Measurements from ENCODE around the gene SDK2. TPM values are rescaled to one million over a fixed set of nuclear protein-coding genes. Genes with fewer than 3 reads are reported as not detected.

Gene SDK2
- total and polyA plus RNA-seq, 2 donors from 2014 or later = 0.37 to 2.4 TPM

DNA sequence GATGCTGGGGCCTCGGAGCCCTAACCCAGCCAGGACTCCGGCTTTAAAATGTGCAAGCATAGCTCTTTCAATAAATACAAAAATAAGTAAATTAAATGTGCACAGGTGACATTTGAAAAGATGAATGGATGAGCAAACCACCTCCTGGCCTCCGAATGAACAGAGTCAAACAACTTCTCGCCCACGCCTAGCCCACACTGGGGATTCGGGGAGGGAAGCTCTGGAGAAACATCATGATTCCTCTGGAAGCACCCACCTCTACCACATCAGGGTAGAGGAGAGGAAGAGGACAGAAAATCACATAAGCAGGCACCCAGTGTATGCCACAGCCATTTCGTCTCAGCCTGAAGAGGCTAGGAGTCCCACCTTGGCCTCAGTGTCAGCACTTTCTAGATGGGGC, 105.8 kb downstream of the SDK2 start:
- intact Hi-C loops (cut with DNase I) = no loop called here
- FAIRE-seq = no peak
- no peak overlapping the region for H3K9ac ChIP-seq (ENCODE audit: low read length in 3 of 3)

DNA sequence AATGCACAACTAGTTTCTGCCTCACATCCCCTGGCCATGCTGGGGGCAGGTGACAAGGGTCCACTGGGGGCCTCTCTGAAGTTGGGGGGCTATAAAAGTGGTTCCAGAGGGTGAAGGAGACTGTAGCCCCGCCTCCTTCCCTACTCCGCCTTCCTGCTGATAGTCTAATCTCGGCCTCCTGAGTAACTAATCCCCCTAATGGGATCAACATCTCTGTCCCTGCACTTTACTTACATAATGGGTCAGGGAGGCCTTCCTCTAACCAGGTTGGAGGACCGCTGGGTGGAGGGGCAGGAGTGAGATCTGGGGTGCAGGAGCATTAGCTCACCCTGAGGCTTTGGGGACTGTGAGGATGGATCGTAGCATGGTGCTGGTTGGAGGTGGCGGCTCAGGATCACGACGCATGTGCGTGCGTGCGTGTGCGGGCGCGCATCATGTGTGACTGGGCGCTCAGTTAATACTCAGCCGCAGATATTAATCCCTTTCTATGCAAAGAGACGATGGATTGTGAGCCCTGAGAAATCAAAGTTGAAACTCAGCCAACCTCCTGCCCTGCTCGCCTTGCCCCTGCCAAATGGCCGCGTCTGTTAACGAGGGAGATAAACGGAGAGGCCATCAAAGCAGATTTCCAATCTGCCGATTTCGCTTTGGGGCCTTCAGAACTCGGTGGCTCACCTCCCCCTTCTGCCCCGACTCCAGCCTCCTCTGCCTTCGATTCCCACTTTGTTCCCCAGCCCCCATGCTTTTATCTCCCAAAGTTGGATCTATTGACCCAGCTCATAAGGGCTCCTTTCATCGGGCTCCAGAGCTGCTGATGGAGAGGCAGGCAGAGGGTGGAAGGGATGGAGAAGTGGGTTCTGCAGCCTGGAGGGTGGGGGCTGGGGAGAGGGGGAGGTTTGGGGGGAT, 107.3 kb downstream of the SDK2 start:
- no peak for FAIRE-seq
- Histone ChIP-seq H3K9me3 (ENCODE audit: control insufficient read depth in 2 of 3, insufficient read depth in 1 of 3, low read length in 3 of 3) (no peaks in the 10 kb centered on the region), H3K36me3 (ENCODE audit: control insufficient read depth in 2 of 3, insufficient read depth in 3 of 3, low read length in 3 of 3) (no peaks in the 10 kb centered on the region), H3K27ac (ENCODE audit: low read depth in 2 of 2, low read length in 2 of 2) (no peak overlapping the region), H3K4me3 (ENCODE audit: low read length in 3 of 3) (no peak overlapping the region), H3K9ac (ENCODE audit: low read length in 3 of 3) (no peak overlapping the region), H3K27me3 (ENCODE audit: control insufficient read depth, insufficient read depth, low read length) (no peaks in the 10 kb centered on the region), H3K4me1 (ENCODE audit: control insufficient read depth in 2 of 3, insufficient read depth in 2 of 3, low read depth in 1 of 3, low read length in 3 of 3) (no peaks in the 10 kb centered on the region)
- DNase-seq = no peak
- TF ChIP-seq, protein P1, sequence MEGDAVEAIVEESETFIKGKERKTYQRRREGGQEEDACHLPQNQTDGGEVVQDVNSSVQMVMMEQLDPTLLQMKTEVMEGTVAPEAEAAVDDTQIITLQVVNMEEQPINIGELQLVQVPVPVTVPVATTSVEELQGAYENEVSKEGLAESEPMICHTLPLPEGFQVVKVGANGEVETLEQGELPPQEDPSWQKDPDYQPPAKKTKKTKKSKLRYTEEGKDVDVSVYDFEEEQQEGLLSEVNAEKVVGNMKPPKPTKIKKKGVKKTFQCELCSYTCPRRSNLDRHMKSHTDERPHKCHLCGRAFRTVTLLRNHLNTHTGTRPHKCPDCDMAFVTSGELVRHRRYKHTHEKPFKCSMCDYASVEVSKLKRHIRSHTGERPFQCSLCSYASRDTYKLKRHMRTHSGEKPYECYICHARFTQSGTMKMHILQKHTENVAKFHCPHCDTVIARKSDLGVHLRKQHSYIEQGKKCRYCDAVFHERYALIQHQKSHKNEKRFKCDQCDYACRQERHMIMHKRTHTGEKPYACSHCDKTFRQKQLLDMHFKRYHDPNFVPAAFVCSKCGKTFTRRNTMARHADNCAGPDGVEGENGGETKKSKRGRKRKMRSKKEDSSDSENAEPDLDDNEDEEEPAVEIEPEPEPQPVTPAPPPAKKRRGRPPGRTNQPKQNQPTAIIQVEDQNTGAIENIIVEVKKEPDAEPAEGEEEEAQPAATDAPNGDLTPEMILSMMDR (IDR thresholded peaks at IDR 0.05; ENCODE audit: borderline replicate concordance, extremely low read depth, insufficient read depth) = no peak
- intact Hi-C loops (cut with DNase I) = no loop called here

More for the DNA sequence above, 105.8 kb downstream of the SDK2 start:
- Histone ChIP-seq H3K36me3 (ENCODE audit: control insufficient read depth in 2 of 3, insufficient read depth in 3 of 3, low read length in 3 of 3) (no peaks in the 10 kb centered on the region), H3K9me3 (ENCODE audit: control insufficient read depth in 2 of 3, insufficient read depth in 1 of 3, low read length in 3 of 3) (no peaks in the 10 kb centered on the region), H3K27ac (ENCODE audit: low read depth in 2 of 2, low read length in 2 of 2) (no peak overlapping the region), H3K27me3 (ENCODE audit: control insufficient read depth, insufficient read depth, low read length) (no peaks in the 10 kb centered on the region), H3K4me1 (ENCODE audit: control insufficient read depth in 2 of 3, insufficient read depth in 2 of 3, low read depth in 1 of 3, low read length in 3 of 3) (no peaks in the 10 kb centered on the region), H3K4me3 (ENCODE audit: low read length in 3 of 3) (no peak overlapping the region)
- no peak for DNase-seq
- TF ChIP-seq, protein P1 (IDR thresholded peaks at IDR 0.05; ENCODE audit: borderline replicate concordance, extremely low read depth, insufficient read depth) = no peak

DNA sequence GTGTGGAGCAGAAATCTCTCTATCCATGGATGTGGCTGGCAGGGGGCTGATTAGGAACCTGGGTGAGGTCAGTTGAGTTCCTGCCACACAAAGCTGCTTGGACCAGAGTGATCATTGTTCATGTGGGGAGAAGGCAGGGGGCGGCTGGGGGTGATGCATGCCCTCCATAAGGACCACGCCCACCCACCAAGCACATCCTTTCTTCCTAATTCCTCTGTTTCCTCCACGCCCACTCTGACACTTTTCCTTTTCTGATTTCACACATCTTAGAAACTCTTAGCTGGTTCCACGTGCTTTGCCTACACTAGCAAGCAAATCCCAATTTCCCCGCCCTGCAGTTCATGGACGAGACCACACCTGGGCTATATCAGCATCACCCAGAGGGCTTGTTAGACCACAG, 108.5 kb downstream of the SDK2 start:
- Histone ChIP-seq H3K36me3 (ENCODE audit: control insufficient read depth in 2 of 3, insufficient read depth in 3 of 3, low read length in 3 of 3) (no peaks in the 10 kb centered on the region), H3K27me3 (ENCODE audit: control insufficient read depth, insufficient read depth, low read length) (no peaks in the 10 kb centered on the region), H3K9ac (ENCODE audit: low read length in 3 of 3) (no peak overlapping the region), H3K4me3 (ENCODE audit: low read length in 3 of 3) (no peak overlapping the region), H3K4me1 (ENCODE audit: control insufficient read depth in 2 of 3, insufficient read depth in 2 of 3, low read depth in 1 of 3, low read length in 3 of 3) (no peaks in the 10 kb centered on the region), H3K27ac (ENCODE audit: low read depth in 2 of 2, low read length in 2 of 2) (no peak overlapping the region), H3K9me3 (ENCODE audit: control insufficient read depth in 2 of 3, insufficient read depth in 1 of 3, low read length in 3 of 3) (no peaks in the 10 kb centered on the region)
- intact Hi-C loops (cut with DNase I) = no loop called here
- FAIRE-seq = no peak
- TF ChIP-seq, protein P1 (IDR thresholded peaks at IDR 0.05; ENCODE audit: borderline replicate concordance, extremely low read depth, insufficient read depth) = no peak
- DNase-seq = no peak

Data from kidney (tissue), 14 donors.